G401 (cell line): ENCODE measurements around the gene FLNC. TPM values are rescaled to one million over a fixed set of nuclear protein-coding genes. Genes with fewer than 3 reads are reported as not detected.

Experiments
- DNase-seq: peaks from one replicate; pipeline ENCODE4 v3.0.0-alpha.2; 2015; ENCODE audit warnings: low spot score
- in situ Hi-C: cut with HindIII; loops from 2 replicates; pipeline ENCODE4 v1.10.0; 2016; ENCODE audit warnings: low sequenced_read_pairs, mixed read lengths
- total RNA-seq: library from RNA; depleted of rRNA; stranded (reverse); fragments of >200 nt; shearing (Covaris generic); gene quantifications from 2 replicates; pipeline ENCODE4 v1.2.3, GENCODE V29; 2014

The FLNC gene
- total RNA-seq, 1 experiment from 2014 or later = 231 TPM

- no peak for DNase-seq
Observed at GRCh38 chr7:128858380-128859231, 28.4 kb downstream of the FLNC start.

GRCh38 chr7:128859232-128860157 is 29.3 kb downstream of the FLNC start:
- no peak for DNase-seq
- in situ Hi-C loops = no loop called here

More at GRCh38 chr7:128858380-128859231, 28.4 kb downstream of the FLNC start:
- in situ Hi-C loops = no loop called here

DNA sequence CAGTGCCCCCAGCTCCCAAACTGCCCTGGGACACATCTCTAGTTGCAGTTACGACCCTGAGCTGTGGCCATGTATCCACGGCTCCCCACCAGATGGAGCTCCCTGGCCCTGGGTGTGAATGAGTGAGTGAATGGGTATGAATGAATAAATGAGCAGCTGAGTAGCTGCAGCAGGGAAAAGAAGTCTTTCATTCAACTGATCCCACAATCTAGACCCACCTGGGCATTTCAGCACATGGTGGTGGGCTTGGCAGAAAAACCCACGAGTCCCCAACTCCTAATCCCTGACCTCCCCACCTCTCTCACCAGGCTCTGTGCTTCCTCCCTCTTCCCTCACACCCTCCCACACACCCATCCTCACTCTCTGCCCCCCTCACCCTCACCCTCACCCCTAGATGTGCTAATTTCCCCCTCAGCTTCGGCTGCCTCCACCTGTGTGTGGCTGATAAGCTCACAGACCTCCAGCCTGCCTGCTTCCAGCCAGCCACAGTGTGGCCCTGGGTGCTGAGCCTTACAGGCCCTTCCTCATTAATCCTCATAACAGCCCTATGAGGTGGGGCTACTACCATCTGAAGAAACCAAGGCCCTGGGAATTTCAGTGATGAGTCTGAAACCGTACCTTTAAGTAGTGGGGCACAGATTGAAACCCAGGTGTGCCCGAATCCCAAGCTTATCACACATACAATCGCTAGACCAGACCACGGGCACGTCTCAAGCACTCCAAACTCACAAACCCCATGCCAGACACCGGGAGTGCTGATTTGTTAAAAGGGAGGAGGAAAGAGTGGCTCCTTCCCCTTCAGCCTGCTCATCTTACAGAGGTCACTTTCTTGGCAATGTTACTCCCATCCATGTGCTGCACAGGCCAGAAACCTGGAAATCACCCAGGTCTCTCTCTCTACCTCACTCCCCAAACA is 30.2 kb downstream of the FLNC start:
- DNase-seq = peak; percentile 76
- in situ Hi-C loops = no loop called here

GRCh38 chr7:128861957-128862570 is 31.9 kb downstream of the FLNC start:
- in situ Hi-C loops = no loop called here
- no peak for DNase-seq

GRCh38 chr7:128862571-128863432 is 32.6 kb downstream of the FLNC start, which contains the start of gene ATP6V1F:
ATP6V1F (plus strand) TSS chr7:128862856; CDS start chr7:128862905, 49 bp downstream.
- in situ Hi-C loops = no loop called here
- DNase-seq = peak; percentile 97

DNA sequence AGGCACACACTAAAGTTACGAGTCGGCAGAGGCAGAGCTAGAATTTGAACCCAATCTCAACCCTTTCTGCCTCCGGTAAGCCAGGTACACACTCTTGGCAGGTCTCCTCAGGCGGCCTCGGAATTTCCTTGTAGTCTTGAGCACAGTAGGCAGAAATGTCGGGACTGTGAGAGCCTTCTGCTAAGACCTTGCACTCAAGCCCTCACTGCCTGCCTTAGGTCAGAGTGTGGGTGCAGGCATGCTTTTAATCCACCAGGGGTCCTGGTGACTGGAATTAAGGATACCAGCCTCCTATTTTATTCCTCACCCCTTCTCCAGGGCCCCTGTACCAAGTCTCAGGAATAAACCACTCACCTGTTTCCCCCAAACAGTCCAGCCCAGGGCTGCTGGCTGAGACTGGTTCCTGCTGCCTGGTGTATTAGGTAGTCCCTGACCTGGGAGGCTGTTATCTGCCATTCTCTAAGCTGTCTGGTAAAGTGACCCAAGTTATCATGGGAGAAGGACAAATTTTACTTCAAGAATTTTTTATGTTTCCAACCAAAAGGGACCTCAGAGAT is 33.3 kb downstream of the FLNC start:
- in situ Hi-C loops = no loop called here
- DNase-seq = peak; percentile 68

DNA sequence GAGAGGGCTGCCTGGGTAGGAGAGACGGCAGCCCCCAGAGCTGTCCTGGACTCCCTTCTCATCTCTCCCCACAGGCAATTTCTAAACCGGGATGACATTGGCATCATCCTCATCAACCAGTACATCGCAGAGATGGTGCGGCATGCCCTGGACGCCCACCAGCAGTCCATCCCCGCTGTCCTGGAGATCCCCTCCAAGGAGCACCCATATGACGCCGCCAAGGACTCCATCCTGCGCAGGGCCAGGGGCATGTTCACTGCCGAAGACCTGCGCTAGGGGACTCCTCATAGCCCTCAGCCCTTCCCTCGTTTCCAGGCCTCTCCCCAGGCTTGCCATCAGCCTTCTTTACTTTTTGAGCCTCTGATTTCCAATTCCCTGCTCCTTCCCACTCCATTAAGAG is 35.1 kb downstream of the FLNC start:
- in situ Hi-C loops = no loop called here
- DNase-seq = no peak

- no peak for DNase-seq
- in situ Hi-C loops = no loop called here
Observed at GRCh38 chr7:128865996-128866877, 36.0 kb downstream of the FLNC start.

GRCh38 chr7:128867241-128867640 is 37.0 kb downstream of the FLNC start:
- in situ Hi-C loops = no loop called here

GRCh38 chr7:128867842-128868623 is 37.8 kb downstream of the FLNC start:
- peak; percentile 91 for DNase-seq
- in situ Hi-C loops = no loop called here

More at GRCh38 chr7:128867241-128867640, 37.0 kb downstream of the FLNC start:
- no peak for DNase-seq

- in situ Hi-C loops = no loop called here
- no peak for DNase-seq
Observed at GRCh38 chr7:128868624-128869137, 38.5 kb downstream of the FLNC start.

- in situ Hi-C loops = no loop called here
- DNase-seq = peak; percentile 60
Observed at GRCh38 chr7:128869138-128869943, 39.1 kb downstream of the FLNC start.

GRCh38 chr7:128869944-128870285 is 39.7 kb downstream of the FLNC start:
- no peak for DNase-seq
- in situ Hi-C loops = no loop called here

- in situ Hi-C loops = no loop called here
- no peak for DNase-seq
Observed at GRCh38 chr7:128871050-128871449, 40.8 kb downstream of the FLNC start.

GRCh38 chr7:128872394-128872824 is 42.2 kb downstream of the FLNC start:
- in situ Hi-C loops = no loop called here
- DNase-seq = no peak
